Nephron (organoid): ENCODE measurements around the gene SEC16B.

Experiments used
- H3K27ac Mint-ChIP-seq, 3 experiments: 2 replicates each; pipeline ENCODE4 v1.8.0; 2020; ENCODE audit warnings: mixed read lengths in 3 of 3, mild to moderate bottlenecking in 2 of 3, moderate library complexity in 1 of 3
- H3K27me3 Mint-ChIP-seq: 2 replicates; pipeline ENCODE4 v1.8.0; 2021; ENCODE audit warnings: low read depth, mild to moderate bottlenecking, moderate library complexity, mixed read lengths
- H3K36me3 Mint-ChIP-seq: 2 replicates; pipeline ENCODE4 v1.8.0; 2020; ENCODE audit warnings: low read depth, mixed read lengths
- H3K4me1 Mint-ChIP-seq: 2 replicates; pipeline ENCODE4 v1.8.0; 2020; ENCODE audit warnings: mixed read lengths
- H3K4me3 Mint-ChIP-seq, 3 experiments: 2 replicates each; pipeline ENCODE4 v1.8.0; 2020; ENCODE audit warnings: mild to moderate bottlenecking in 3 of 3, mixed read lengths in 3 of 3, moderate library complexity in 2 of 3
- H3K9me3 Mint-ChIP-seq: 2 replicates; pipeline ENCODE4 v1.8.0; 2020; ENCODE audit warnings: mixed read lengths
- CTCF ChIP-seq, 3 experiments: fragments of 200-600 bp; sonication (generic); IDR thresholded peaks; one replicate each; pipeline ENCODE4 v1.5.0; 2021; ENCODE audit warnings: antibody characterized with exemption in 3 of 3; ENCODE audit not compliant: unreplicated experiment in 3 of 3

SEC16B gene

GRCh38 chr1:177975588-177976495 lies 6.0 kb upstream of the SEC16B start:
- no peak for TF ChIP-seq CTCF (IDR thresholded peaks at IDR 0.05; ENCODE audit: unreplicated experiment in 3 of 3)
- Mint-ChIP-seq H3K27me3 (peaks cover 3% of the 10 kb centered on the region), H3K4me3 (no peak overlapping the region), H3K36me3 (no peaks in the 10 kb centered on the region), H3K4me1 (peaks cover 5% of the 10 kb centered on the region), H3K9me3 (peaks cover 2% of the 10 kb centered on the region), H3K27ac (no peak overlapping the region)

GRCh38 chr1:177973585-177973984 lies 3.7 kb upstream of the SEC16B start:
- H3K27me3 Mint-ChIP-seq, result peaks cover 8% of the 10 kb centered on the region
- H3K27ac Mint-ChIP-seq, result no peak overlapping the region
- no peaks in the 10 kb centered on the region for H3K4me1 Mint-ChIP-seq
- no peak overlapping the region for H3K4me3 Mint-ChIP-seq
- peaks cover 2% of the 10 kb centered on the region for H3K9me3 Mint-ChIP-seq
- no peak for TF ChIP-seq CTCF (IDR thresholded peaks at IDR 0.05; ENCODE audit: unreplicated experiment in 3 of 3)
- H3K36me3 Mint-ChIP-seq, result no peaks in the 10 kb centered on the region

GRCh38 chr1:177969109-177969508 lies 749 bp downstream of the SEC16B start:
- Mint-ChIP-seq H3K36me3 (no peaks in the 10 kb centered on the region), H3K4me3 (no peak overlapping the region), H3K27me3 (peaks cover 5% of the 10 kb centered on the region), H3K27ac (no peak overlapping the region), H3K9me3 (no peaks in the 10 kb centered on the region), H3K4me1 (no peaks in the 10 kb centered on the region)
- TF ChIP-seq CTCF (IDR thresholded peaks at IDR 0.05; ENCODE audit: unreplicated experiment in 3 of 3), result no peak

- no peaks in the 10 kb centered on the region for H3K4me1 Mint-ChIP-seq
- no peak overlapping the region for H3K4me3 Mint-ChIP-seq
- peaks cover 4% of the 10 kb centered on the region for H3K27me3 Mint-ChIP-seq
- H3K36me3 Mint-ChIP-seq, result no peaks in the 10 kb centered on the region
- H3K27ac Mint-ChIP-seq, result no peak overlapping the region
- TF ChIP-seq CTCF (IDR thresholded peaks at IDR 0.05; ENCODE audit: unreplicated experiment in 3 of 3), result no peak
- H3K9me3 Mint-ChIP-seq, result no peaks in the 10 kb centered on the region
These were observed 3.7 kb downstream of the SEC16B start for GRCh38 chr1:177966199-177966598.

GRCh38 chr1:177965293-177965692 lies 4.6 kb downstream of the SEC16B start:
- Mint-ChIP-seq H3K27ac (no peak overlapping the region), H3K4me3 (no peak overlapping the region), H3K27me3 (peaks cover 4% of the 10 kb centered on the region), H3K36me3 (no peaks in the 10 kb centered on the region), H3K9me3 (no peaks in the 10 kb centered on the region), H3K4me1 (no peaks in the 10 kb centered on the region)
- no peak for TF ChIP-seq CTCF (IDR thresholded peaks at IDR 0.05; ENCODE audit: unreplicated experiment in 3 of 3)

GRCh38 chr1:177964336-177964735 lies 5.5 kb downstream of the SEC16B start:
- Mint-ChIP-seq H3K27me3 (no peaks in the 10 kb centered on the region), H3K27ac (no peak overlapping the region), H3K4me3 (no peak overlapping the region), H3K4me1 (peaks cover 7% of the 10 kb centered on the region), H3K9me3 (no peaks in the 10 kb centered on the region), H3K36me3 (no peaks in the 10 kb centered on the region)
- no peak for TF ChIP-seq CTCF (IDR thresholded peaks at IDR 0.05; ENCODE audit: unreplicated experiment in 3 of 3)
